Measurements from ENCODE around the gene PAK4. TPM values are rescaled to one million over a fixed set of nuclear protein-coding genes. Genes with fewer than 3 reads are reported as not detected.

PAK4 gene
- total RNA-seq, 1 experiment from 2014 or later: 69.8 TPM

GRCh38 chr19:39104186-39104596, 21.4 kb upstream of the PAK4 start:
- Mint-ChIP-seq H3K4me3 (no peak overlapping the region), H3K27ac (no peak overlapping the region), H3K36me3 (no peaks in the 10 kb centered on the region), H3K4me1 (0 out of 2 replicates have a peak, but pooled peaks cover 4% of the 10 kb centered on the region), H3K9me3 (no peaks in the 10 kb centered on the region), H3K27me3 (ENCODE audit: low read depth) (peaks cover 21% of the 10 kb centered on the region)
- POLR2A ChIA-PET: no interaction called here
- DNase-seq (ENCODE audit: low spot score) (no peak), ATAC-seq (no peak)
- TF ChIP-seq ZNF219 (CRISPR knock-in tag; IDR thresholded peaks at IDR 0.05; ENCODE audit: borderline replicate concordance) (no peak), ZNF232 (CRISPR knock-in tag; IDR thresholded peaks at IDR 0.05) (no peak), NR3C1 (CRISPR knock-in tag; conservative IDR thresholded peaks at IDR 0.05; ENCODE audit: low read depth) (no peak), ZNF138 (CRISPR knock-in tag; conservative IDR thresholded peaks at IDR 0.05) (no peak)
- TF ChIP-seq, protein P1, sequence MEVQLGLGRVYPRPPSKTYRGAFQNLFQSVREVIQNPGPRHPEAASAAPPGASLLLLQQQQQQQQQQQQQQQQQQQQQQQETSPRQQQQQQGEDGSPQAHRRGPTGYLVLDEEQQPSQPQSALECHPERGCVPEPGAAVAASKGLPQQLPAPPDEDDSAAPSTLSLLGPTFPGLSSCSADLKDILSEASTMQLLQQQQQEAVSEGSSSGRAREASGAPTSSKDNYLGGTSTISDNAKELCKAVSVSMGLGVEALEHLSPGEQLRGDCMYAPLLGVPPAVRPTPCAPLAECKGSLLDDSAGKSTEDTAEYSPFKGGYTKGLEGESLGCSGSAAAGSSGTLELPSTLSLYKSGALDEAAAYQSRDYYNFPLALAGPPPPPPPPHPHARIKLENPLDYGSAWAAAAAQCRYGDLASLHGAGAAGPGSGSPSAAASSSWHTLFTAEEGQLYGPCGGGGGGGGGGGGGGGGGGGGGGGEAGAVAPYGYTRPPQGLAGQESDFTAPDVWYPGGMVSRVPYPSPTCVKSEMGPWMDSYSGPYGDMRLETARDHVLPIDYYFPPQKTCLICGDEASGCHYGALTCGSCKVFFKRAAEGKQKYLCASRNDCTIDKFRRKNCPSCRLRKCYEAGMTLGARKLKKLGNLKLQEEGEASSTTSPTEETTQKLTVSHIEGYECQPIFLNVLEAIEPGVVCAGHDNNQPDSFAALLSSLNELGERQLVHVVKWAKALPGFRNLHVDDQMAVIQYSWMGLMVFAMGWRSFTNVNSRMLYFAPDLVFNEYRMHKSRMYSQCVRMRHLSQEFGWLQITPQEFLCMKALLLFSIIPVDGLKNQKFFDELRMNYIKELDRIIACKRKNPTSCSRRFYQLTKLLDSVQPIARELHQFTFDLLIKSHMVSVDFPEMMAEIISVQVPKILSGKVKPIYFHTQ (CRISPR knock-in tag; IDR thresholded peaks at IDR 0.05): no peak
- TF ChIP-seq, protein P2, sequence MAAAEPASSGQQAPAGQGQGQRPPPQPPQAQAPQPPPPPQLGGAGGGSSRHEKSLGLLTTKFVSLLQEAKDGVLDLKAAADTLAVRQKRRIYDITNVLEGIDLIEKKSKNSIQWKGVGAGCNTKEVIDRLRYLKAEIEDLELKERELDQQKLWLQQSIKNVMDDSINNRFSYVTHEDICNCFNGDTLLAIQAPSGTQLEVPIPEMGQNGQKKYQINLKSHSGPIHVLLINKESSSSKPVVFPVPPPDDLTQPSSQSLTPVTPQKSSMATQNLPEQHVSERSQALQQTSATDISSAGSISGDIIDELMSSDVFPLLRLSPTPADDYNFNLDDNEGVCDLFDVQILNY (CRISPR knock-in tag; IDR thresholded peaks at IDR 0.05): no peak
- CTCF ChIA-PET: no interaction called here

DNA sequence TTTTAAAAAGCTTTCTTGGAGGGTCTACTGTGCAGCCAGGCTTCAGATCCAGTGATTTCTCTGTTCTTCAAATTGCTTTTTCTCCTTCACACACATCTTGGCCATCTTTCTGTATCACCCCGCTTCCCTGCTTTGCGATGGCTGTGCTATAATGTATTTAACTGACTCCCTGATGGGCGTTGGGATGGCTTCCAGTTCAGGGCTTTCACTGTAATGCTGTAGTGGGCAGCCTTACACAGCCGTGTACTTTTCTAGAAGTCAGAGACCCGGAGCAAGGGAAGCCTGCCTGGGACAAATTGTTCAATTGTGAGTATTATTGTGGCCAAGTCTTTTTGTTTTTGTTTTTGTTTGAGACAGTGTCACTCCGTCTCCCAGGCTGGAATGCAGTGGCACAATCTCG, 19.4 kb upstream of the PAK4 start:
- 0 out of 2 replicates have a peak, but pooled peaks cover 4% of the 10 kb centered on the region for H3K4me1 Mint-ChIP-seq
- H3K27ac Mint-ChIP-seq: no peak overlapping the region
- DNase-seq (ENCODE audit: low spot score) (no peak), ATAC-seq (no peak)
- ChIA-PET CTCF (no interaction called here), POLR2A (no interaction called here)
- H3K4me3 Mint-ChIP-seq: no peak overlapping the region
- no peaks in the 10 kb centered on the region for H3K36me3 Mint-ChIP-seq
- H3K27me3 Mint-ChIP-seq (ENCODE audit: low read depth): peaks cover 9% of the 10 kb centered on the region; the same call in 1 of the 2 replicates
- no peaks in the 10 kb centered on the region for H3K9me3 Mint-ChIP-seq
- TF ChIP-seq RORB (CRISPR knock-in tag; IDR thresholded peaks at IDR 0.05) (no peak), ZNF416 (CRISPR knock-in tag; IDR thresholded peaks at IDR 0.05) (no peak), NFE2L1 (CRISPR knock-in tag; IDR thresholded peaks at IDR 0.05) (no peak), FOXP1 (CRISPR knock-in tag; IDR thresholded peaks at IDR 0.05; ENCODE audit: borderline replicate concordance) (no peak), SMAD4 (CRISPR knock-in tag; IDR thresholded peaks at IDR 0.05) (no peak), JUN (CRISPR knock-in tag; IDR thresholded peaks at IDR 0.05) (no peak), TP53 (CRISPR knock-in tag; IDR thresholded peaks at IDR 0.05) (no peak), ZNF317 (CRISPR knock-in tag; IDR thresholded peaks at IDR 0.05; ENCODE audit: borderline replicate concordance, low read depth) (no peak), ELF4 (CRISPR knock-in tag; IDR thresholded peaks at IDR 0.05; ENCODE audit: low read depth) (no peak), ATF3 (CRISPR knock-in tag; conservative IDR thresholded peaks at IDR 0.05) (no peak), SP1 (CRISPR knock-in tag; conservative IDR thresholded peaks at IDR 0.05) (no peak), NR2C2 (CRISPR knock-in tag; IDR thresholded peaks at IDR 0.05) (no peak), ESRRA (CRISPR knock-in tag; IDR thresholded peaks at IDR 0.05; ENCODE audit: borderline replicate concordance) (no peak)
- TF ChIP-seq, protein P3, sequence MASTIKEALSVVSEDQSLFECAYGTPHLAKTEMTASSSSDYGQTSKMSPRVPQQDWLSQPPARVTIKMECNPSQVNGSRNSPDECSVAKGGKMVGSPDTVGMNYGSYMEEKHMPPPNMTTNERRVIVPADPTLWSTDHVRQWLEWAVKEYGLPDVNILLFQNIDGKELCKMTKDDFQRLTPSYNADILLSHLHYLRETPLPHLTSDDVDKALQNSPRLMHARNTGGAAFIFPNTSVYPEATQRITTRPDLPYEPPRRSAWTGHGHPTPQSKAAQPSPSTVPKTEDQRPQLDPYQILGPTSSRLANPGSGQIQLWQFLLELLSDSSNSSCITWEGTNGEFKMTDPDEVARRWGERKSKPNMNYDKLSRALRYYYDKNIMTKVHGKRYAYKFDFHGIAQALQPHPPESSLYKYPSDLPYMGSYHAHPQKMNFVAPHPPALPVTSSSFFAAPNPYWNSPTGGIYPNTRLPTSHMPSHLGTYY (CRISPR knock-in tag; IDR thresholded peaks at IDR 0.05): no peak
- TF ChIP-seq, protein P4, sequence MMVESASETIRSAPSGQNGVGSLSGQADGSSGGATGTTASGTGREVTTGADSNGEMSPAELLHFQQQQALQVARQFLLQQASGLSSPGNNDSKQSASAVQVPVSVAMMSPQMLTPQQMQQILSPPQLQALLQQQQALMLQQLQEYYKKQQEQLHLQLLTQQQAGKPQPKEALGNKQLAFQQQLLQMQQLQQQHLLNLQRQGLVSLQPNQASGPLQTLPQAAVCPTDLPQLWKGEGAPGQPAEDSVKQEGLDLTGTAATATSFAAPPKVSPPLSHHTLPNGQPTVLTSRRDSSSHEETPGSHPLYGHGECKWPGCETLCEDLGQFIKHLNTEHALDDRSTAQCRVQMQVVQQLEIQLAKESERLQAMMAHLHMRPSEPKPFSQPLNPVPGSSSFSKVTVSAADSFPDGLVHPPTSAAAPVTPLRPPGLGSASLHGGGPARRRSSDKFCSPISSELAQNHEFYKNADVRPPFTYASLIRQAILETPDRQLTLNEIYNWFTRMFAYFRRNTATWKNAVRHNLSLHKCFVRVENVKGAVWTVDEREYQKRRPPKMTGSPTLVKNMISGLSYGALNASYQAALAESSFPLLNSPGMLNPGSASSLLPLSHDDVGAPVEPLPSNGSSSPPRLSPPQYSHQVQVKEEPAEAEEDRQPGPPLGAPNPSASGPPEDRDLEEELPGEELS (CRISPR knock-in tag; IDR thresholded peaks at IDR 0.05): no peak
- TF ChIP-seq, protein P5, sequence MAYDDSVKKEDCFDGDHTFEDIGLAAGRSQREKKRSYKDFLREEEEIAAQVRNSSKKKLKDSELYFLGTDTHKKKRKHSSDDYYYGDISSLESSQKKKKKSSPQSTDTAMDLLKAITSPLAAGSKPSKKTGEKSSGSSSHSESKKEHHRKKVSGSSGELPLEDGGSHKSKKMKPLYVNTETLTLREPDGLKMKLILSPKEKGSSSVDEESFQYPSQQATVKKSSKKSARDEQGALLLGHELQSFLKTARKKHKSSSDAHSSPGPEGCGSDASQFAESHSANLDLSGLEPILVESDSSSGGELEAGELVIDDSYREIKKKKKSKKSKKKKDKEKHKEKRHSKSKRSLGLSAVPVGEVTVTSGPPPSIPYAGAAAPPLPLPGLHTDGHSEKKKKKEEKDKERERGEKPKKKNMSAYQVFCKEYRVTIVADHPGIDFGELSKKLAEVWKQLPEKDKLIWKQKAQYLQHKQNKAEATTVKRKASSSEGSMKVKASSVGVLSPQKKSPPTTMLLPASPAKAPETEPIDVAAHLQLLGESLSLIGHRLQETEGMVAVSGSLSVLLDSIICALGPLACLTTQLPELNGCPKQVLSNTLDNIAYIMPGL (CRISPR knock-in tag; IDR thresholded peaks at IDR 0.05): no peak
- TF ChIP-seq, protein P6, sequence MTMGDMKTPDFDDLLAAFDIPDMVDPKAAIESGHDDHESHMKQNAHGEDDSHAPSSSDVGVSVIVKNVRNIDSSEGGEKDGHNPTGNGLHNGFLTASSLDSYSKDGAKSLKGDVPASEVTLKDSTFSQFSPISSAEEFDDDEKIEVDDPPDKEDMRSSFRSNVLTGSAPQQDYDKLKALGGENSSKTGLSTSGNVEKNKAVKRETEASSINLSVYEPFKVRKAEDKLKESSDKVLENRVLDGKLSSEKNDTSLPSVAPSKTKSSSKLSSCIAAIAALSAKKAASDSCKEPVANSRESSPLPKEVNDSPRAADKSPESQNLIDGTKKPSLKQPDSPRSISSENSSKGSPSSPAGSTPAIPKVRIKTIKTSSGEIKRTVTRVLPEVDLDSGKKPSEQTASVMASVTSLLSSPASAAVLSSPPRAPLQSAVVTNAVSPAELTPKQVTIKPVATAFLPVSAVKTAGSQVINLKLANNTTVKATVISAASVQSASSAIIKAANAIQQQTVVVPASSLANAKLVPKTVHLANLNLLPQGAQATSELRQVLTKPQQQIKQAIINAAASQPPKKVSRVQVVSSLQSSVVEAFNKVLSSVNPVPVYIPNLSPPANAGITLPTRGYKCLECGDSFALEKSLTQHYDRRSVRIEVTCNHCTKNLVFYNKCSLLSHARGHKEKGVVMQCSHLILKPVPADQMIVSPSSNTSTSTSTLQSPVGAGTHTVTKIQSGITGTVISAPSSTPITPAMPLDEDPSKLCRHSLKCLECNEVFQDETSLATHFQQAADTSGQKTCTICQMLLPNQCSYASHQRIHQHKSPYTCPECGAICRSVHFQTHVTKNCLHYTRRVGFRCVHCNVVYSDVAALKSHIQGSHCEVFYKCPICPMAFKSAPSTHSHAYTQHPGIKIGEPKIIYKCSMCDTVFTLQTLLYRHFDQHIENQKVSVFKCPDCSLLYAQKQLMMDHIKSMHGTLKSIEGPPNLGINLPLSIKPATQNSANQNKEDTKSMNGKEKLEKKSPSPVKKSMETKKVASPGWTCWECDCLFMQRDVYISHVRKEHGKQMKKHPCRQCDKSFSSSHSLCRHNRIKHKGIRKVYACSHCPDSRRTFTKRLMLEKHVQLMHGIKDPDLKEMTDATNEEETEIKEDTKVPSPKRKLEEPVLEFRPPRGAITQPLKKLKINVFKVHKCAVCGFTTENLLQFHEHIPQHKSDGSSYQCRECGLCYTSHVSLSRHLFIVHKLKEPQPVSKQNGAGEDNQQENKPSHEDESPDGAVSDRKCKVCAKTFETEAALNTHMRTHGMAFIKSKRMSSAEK (CRISPR knock-in tag; IDR thresholded peaks at IDR 0.05; ENCODE audit: borderline replicate concordance): no peak
